GM18508 (cell line): ENCODE measurements around the gene CDR2L.

Experiments used
- ATAC-seq: cut with Tn5 transposase; IDR thresholded peaks from one replicate; pipeline ENCODE4 v1.9.1; 2021; ENCODE audit warnings: moderate number of reproducible peaks; ENCODE audit not compliant: insufficient read depth, unreplicated experiment

Gene CDR2L

GRCh38 chr17:74987418-74987908 is at the start of gene CDR2L:
Gene CDR2L, plus strand, starts transcription at chr17:74987632. Its CDS starts 412 bp downstream, at chr17:74988044.
- no peak for ATAC-seq

- ATAC-seq: no peak
These were observed 49.1 kb upstream of the CDR2L start for GRCh38 chr17:74938194-74938950.

- ATAC-seq: no peak
These were observed 47.9 kb upstream of the CDR2L start for GRCh38 chr17:74939534-74939933.

GRCh38 chr17:74941128-74941725 is 46.2 kb upstream of the CDR2L start:
- no peak for ATAC-seq

- ATAC-seq: no peak
These were observed 43.5 kb upstream of the CDR2L start for GRCh38 chr17:74943808-74944522.

GRCh38 chr17:74945543-74945942 is 41.9 kb upstream of the CDR2L start:
- ATAC-seq: no peak

GRCh38 chr17:74946641-74947040 is 40.8 kb upstream of the CDR2L start:
- ATAC-seq: no peak

GRCh38 chr17:74947041-74947754 is 40.2 kb upstream of the CDR2L start:
- ATAC-seq: no peak

DNA sequence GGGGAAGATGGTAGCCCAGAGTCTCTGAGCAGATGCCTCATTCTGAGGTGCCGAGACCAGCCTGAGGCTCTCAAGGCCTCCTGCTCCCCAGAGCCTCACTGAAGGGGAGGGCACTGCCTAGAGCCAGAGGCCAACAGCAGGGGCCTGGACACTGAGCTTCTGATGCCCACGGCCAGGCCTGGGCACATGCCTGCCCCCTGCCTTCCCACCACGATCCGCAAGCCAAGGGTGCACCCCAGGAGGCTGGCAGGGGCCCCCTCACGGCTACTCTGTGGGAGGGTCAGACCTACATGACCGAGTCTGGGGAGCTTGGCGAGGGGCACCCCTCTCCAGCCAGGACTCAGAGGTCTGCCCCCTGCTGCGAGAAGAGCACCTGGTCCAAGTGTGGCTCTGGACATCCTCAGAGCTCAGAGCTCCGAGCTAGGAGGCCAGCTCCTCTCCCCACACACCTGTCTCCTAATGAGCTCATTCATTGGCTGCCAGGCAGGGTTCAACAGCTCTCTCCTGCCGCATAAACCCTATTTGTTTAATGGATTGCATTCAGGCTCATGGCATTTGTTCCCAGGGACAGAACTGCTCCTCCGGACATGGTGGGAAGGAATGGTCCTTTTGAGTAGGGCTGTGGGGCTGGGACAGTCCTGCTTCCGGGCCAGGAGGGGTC is 37.8 kb upstream of the CDR2L start:
- no peak for ATAC-seq

- ATAC-seq: no peak
These were observed 37.2 kb upstream of the CDR2L start for GRCh38 chr17:74950207-74950606.

GRCh38 chr17:74951065-74951464 is 36.4 kb upstream of the CDR2L start:
- ATAC-seq: no peak

DNA sequence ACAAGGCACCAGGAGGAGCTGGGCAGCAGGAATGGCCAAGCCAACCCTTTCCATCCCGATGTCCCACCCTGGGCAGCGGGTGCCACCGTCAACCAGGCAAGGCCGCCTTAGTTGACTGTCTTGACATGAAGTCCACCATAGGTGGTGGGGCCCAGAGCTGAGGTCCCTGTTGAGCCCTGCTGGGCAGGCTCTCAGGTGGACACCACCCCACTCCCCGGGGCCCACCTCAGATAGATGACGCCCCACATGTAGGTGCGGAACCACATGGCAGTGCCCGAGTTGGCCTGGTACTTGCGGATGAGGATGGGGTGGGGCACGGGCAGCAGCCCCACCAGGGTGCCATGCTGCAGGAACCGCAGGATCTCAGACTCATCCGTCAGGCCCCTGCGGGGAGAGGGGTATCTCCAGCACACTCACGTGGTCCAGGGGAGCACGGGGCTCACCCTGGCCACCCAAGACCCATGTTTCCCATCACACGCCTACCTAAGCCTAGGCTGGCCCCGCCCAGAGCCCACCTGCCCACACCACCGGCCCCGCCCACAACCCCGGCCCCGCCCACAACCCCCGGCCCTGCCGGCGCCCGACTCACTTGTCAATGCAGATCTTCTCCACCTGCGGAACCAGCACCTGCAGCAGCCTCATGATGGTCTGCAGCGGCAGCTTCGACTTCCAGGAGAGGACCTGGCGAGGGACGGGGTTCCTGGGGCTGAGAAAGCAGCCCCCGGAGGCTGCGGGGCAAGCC is 35.6 kb upstream of the CDR2L start:
- no peak for ATAC-seq

GRCh38 chr17:74952431-74953133 is 34.9 kb upstream of the CDR2L start:
- no peak for ATAC-seq

GRCh38 chr17:74953134-74953687 is 34.2 kb upstream of the CDR2L start:
- no peak for ATAC-seq

DNA sequence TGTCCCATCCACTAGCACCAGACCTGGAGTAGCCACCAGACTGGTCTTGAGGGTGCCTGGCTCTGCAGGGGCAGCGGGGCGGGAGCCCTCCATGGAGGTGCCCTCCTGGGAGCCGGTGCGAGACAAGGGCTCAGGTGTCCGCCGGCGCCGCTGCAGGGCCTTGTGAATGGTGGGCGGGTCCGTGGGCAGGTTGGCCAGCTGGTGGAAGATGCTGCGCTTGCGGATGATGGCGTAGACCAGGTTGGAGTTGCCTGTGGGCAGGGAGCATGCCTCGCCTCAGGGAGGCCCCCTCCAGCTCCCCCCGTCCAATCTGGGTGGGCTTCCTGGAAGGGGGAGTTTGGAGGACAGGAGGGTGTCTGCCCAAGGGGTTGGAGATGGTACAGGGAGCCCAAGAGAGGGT is 33.3 kb upstream of the CDR2L start:
- ATAC-seq: no peak

DNA sequence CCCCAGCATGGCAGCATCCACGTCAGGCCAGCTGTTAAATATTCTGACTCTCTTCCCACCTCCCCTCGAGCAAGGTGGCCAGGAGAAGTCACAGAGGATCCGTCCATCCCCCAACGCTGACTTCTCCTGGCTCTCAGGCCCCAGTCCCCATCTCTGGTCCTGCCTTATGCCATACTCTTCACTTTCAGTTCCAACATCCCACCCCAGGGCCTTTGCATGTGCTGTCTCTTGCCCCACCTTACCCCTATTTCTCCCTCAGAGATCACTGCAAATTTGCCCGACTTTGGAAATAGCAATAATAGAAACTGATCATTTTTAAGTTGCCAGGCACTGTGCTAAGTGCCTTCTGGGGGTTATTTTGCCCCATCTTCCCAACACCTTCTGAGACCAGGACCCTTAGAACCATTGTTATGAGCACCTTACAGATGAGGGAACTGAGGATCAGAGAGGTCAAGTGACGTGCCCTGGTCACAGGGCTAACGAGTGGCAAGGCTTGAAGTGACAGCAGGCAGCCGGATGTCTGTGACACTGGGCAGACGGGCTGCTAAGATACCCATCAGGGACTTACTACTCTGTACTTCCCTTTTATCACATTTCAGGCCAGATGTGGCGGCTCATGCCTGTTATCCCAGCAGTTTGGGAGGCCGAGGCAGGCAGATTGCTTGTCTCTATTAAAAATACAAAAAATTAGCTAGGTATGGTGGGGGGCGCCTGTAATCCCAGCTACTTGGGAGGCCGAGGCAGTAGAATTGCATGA is 32.6 kb upstream of the CDR2L start:
- ATAC-seq: no peak

GRCh38 chr17:74956093-74956492 is 31.3 kb upstream of the CDR2L start:
- no peak for ATAC-seq
